Sigmoid colon (tissue), 7 donors: ENCODE results near the gene PIGR. TPM values are rescaled to one million over a fixed set of nuclear protein-coding genes. Genes with fewer than 3 reads are reported as not detected.

Experiments
- DNase-seq: peaks from one replicate; pipeline ENCODE4 v3.0.0-alpha.2; 2019
- H3K27ac ChIP-seq, 4 donors: fragments of 200-600 bp; sonication (generic); one replicate each; pipeline ENCODE4 v1.5.1; 2016 to 2019; ENCODE audit warnings: mild to moderate bottlenecking in 1 of 4
- H3K27me3 ChIP-seq, 3 donors: fragments of 200-600 bp; sonication (generic); one replicate each; pipeline ENCODE4 v1.5.1; 2019; ENCODE audit warnings: mild to moderate bottlenecking in 1 of 3
- H3K36me3 ChIP-seq, 4 donors: fragments of 200-600 bp; sonication (generic); one replicate each; pipeline ENCODE4 v1.5.1; 2016 to 2019
- H3K4me1 ChIP-seq, 4 donors: fragments of 200-600 bp; sonication (generic); one replicate each; pipeline ENCODE4 v1.5.1; 2017 to 2019
- H3K4me3 ChIP-seq, 4 donors: fragments of 200-600 bp; sonication (generic); one replicate each; pipeline ENCODE4 v1.5.1; 2017 to 2019; ENCODE audit warnings: mild to moderate bottlenecking in 2 of 4, moderate library complexity in 1 of 4
- H3K9me3 ChIP-seq, 4 donors: fragments of 200-600 bp in 3 of 4; sonication (generic) in 3 of 4; one replicate each; pipeline versions ENCODE4 v1.5.1 to v1.6.1; 2013 to 2019
- CTCF ChIP-seq, 4 experiments: fragments of 450-650 bp in 3 of 4; fragments of 200-600 bp in 1 of 4; IDR thresholded peaks; one replicate each; pipeline ENCODE4 v1.5.1; 2016 to 2019; ENCODE audit warnings: antibody characterized with exemption in 4 of 4, mild to moderate bottlenecking in 3 of 4, moderate library complexity in 2 of 4
- EP300 ChIP-seq, 4 donors: sonication (generic); formaldehyde crosslinking; IDR thresholded peaks; one replicate each; pipeline ENCODE4 v1.6.1; 2017; ENCODE audit warnings: antibody characterized with exemption in 4 of 4
- POLR2A ChIP-seq, 2 donors: fragments of 450-650 bp; IDR thresholded peaks; one replicate each; pipeline ENCODE4 v1.6.1; 2016; ENCODE audit warnings: antibody characterized with exemption in 2 of 2, mild to moderate bottlenecking in 2 of 2, moderate library complexity in 2 of 2
- POLR2AphosphoS5 ChIP-seq, 4 donors: sonication (generic); formaldehyde crosslinking; IDR thresholded peaks; one replicate each; pipeline ENCODE4 v1.6.1; 2017; ENCODE audit warnings: antibody characterized with exemption in 4 of 4
- WGBS, 2 donors: extraction: QIAGEN DNeasy Blood & Tissue Kit; methylation state at CpG; one replicate each; pipeline ENCODE4 v1.1.7; 2013; 5-methylcytosine and 5-hydroxymethylcytosine counted together
- intact Hi-C: fragments of 100-400 bp; cut with DNase I; formaldehyde crosslinking; loops from one replicate; pipeline ENCODE4 v1.15.1; 2023
- polyA plus RNA-seq, 3 donors: library from polyadenylated mRNA; stranded (reverse); fragments of 200-250 nt; gene quantifications; one replicate each; pipeline ENCODE4 v1.2.3, GENCODE V29; 2013
- total RNA-seq, 4 donors: library from RNA; depleted of rRNA; stranded (reverse); fragments of >200 nt; gene quantifications; one replicate each; pipeline ENCODE4 v1.1.0, GENCODE V29; 2016
- donor health status: healthy with polysubstance abuse.
- donor health status: Bipolar disorder and iron deficiency.
- donor health status: healthy.

Gene PIGR
- total and polyA plus RNA-seq, 7 donors = 0.16 to 3,648 (median 86.3) TPM; not detected in 1

- H3K4me3 ChIP-seq = no peak overlapping the region
- H3K9me3 ChIP-seq = no peaks in the 10 kb centered on the region
- H3K4me1 ChIP-seq = peaks cover 0 to 5% (median 0%) of the 10 kb centered on the region in 4 donors
- DNase-seq = no peak
- intact Hi-C loops = no loop called here
- H3K27ac ChIP-seq = no peak overlapping the region
- H3K27me3 ChIP-seq = no peaks in the 10 kb centered on the region
- WGBS, 2 donors = 69 to 81% methylated on average over 4 of the region's 4 CpGs
- no peak for TF ChIP-seq EP300 (IDR thresholded peaks at IDR 0.05)
- TF ChIP-seq POLR2AphosphoS5 (IDR thresholded peaks at IDR 0.05) = no peak
- no peak for TF ChIP-seq CTCF (IDR thresholded peaks at IDR 0.05)
- no peak for TF ChIP-seq POLR2A (IDR thresholded peaks at IDR 0.05)
- no peaks in the 10 kb centered on the region for H3K36me3 ChIP-seq
These were observed 58.6 kb downstream of the PIGR start for GRCh38 chr1:206887701-206888100.

GRCh38 chr1:206886831-206887230 is 59.4 kb downstream of the PIGR start:
- TF ChIP-seq POLR2AphosphoS5 (IDR thresholded peaks at IDR 0.05) (no peak), EP300 (IDR thresholded peaks at IDR 0.05) (no peak), CTCF (IDR thresholded peaks at IDR 0.05) (no peak), POLR2A (IDR thresholded peaks at IDR 0.05) (no peak)
- Histone ChIP-seq H3K9me3 (no peaks in the 10 kb centered on the region), H3K4me1 (peaks cover 0 to 5% (median 0%) of the 10 kb centered on the region in 4 donors), H3K27me3 (no peaks in the 10 kb centered on the region), H3K4me3 (no peak overlapping the region), H3K27ac (no peak overlapping the region), H3K36me3 (no peaks in the 10 kb centered on the region)
- DNase-seq = no peak
- intact Hi-C loops = no loop called here
- 96 to 97% methylated on average over 1 of the region's 1 CpG for WGBS, 2 donors

- WGBS, 2 donors = 85 to 88% methylated on average over 3 of the region's 3 CpGs
- Histone ChIP-seq H3K27ac (no peak overlapping the region), H3K9me3 (no peaks in the 10 kb centered on the region), H3K4me3 (no peak overlapping the region), H3K36me3 (no peaks in the 10 kb centered on the region), H3K4me1 (peaks cover 0 to 3% (median 0%) of the 10 kb centered on the region in 4 donors), H3K27me3 (no peaks in the 10 kb centered on the region)
- DNase-seq = no peak
- TF ChIP-seq POLR2A (IDR thresholded peaks at IDR 0.05) = no peak
- no peak for TF ChIP-seq CTCF (IDR thresholded peaks at IDR 0.05)
- intact Hi-C loops = no loop called here
These were observed 60.8 kb downstream of the PIGR start for GRCh38 chr1:206885341-206886060.

- no peaks in the 10 kb centered on the region for H3K4me1 ChIP-seq
- H3K36me3 ChIP-seq = no peaks in the 10 kb centered on the region
- no peak for DNase-seq
- intact Hi-C loops = no loop called here
- H3K9me3 ChIP-seq = no peaks in the 10 kb centered on the region
- no peaks in the 10 kb centered on the region for H3K27me3 ChIP-seq
- no peak overlapping the region for H3K4me3 ChIP-seq
- TF ChIP-seq CTCF (IDR thresholded peaks at IDR 0.05) (no peak), EP300 (IDR thresholded peaks at IDR 0.05) (no peak), POLR2AphosphoS5 (IDR thresholded peaks at IDR 0.05) (no peak)
- no peak overlapping the region for H3K27ac ChIP-seq
- WGBS, 2 donors = 92% methylated on average over 2 of the region's 2 CpGs
These were observed 62.4 kb downstream of the PIGR start for GRCh38 chr1:206883876-206884275.

- Histone ChIP-seq H3K4me1 (no peaks in the 10 kb centered on the region), H3K36me3 (no peaks in the 10 kb centered on the region), H3K27me3 (no peaks in the 10 kb centered on the region), H3K27ac (no peak overlapping the region), H3K9me3 (no peaks in the 10 kb centered on the region), H3K4me3 (no peak overlapping the region)
- TF ChIP-seq CTCF (IDR thresholded peaks at IDR 0.05) (no peak), EP300 (IDR thresholded peaks at IDR 0.05) (no peak), POLR2AphosphoS5 (IDR thresholded peaks at IDR 0.05) (no peak), POLR2A (IDR thresholded peaks at IDR 0.05) (no peak)
- 92 to 95% methylated on average over 1 of the region's 1 CpG for WGBS, 2 donors
- intact Hi-C loops = no loop called here
- DNase-seq = no peak
These were observed 63.1 kb downstream of the PIGR start for GRCh38 chr1:206883160-206883559.
